HG02642 (cell line): ENCODE data around the gene PCK2.

Source experiments
- ATAC-seq: cut with Tn5 transposase; IDR thresholded peaks from one replicate; pipeline ENCODE4 v1.9.1; 2021; ENCODE audit warnings: mild to moderate bottlenecking; ENCODE audit not compliant: unreplicated experiment, poor library complexity

PCK2 gene

GRCh38 chr14:24132976-24133375 is 38.9 kb downstream of the PCK2 start:
- ATAC-seq: no peak

- no peak for ATAC-seq
Measured at GRCh38 chr14:24133735-24134134, 39.6 kb downstream of the PCK2 start.

- peak; percentile 10 for ATAC-seq
Measured at GRCh38 chr14:24135584-24135833, 41.4 kb downstream of the PCK2 start.

- peak; percentile 89 for ATAC-seq
Measured at GRCh38 chr14:24135834-24136683, 41.9 kb downstream of the PCK2 start, which contains the start of gene PSME1. Gene PSME1 (plus strand): TSS chr14:24136194. CDS start chr14:24136263, 69 bp downstream.

- no peak for ATAC-seq
Measured at GRCh38 chr14:24136684-24137528, 42.8 kb downstream of the PCK2 start.

- ATAC-seq: no peak
Measured at GRCh38 chr14:24137529-24138395, 43.7 kb downstream of the PCK2 start.

GRCh38 chr14:24138396-24139271 is 44.5 kb downstream of the PCK2 start:
- no peak for ATAC-seq

GRCh38 chr14:24139272-24139934 is 45.3 kb downstream of the PCK2 start:
- no peak for ATAC-seq

GRCh38 chr14:24141097-24141880 is 47.2 kb downstream of the PCK2 start, which contains the start of gene EMC9:
Gene EMC9 (minus strand): TSS chr14:24141591. CDS start chr14:24141304, 287 bp downstream.
- ATAC-seq: peak; percentile 89

- ATAC-seq: no peak
Measured at GRCh38 chr14:24143511-24143910, 49.4 kb downstream of the PCK2 start.

- ATAC-seq: no peak
Measured at GRCh38 chr14:24144451-24144850, 50.3 kb downstream of the PCK2 start.

- no peak for ATAC-seq
Measured at GRCh38 chr14:24145219-24145618, 51.1 kb downstream of the PCK2 start.

- ATAC-seq: no peak
Measured at GRCh38 chr14:24145690-24146452, 51.8 kb downstream of the PCK2 start.

- ATAC-seq: peak; percentile 73
Measured at GRCh38 chr14:24146453-24146977, 52.4 kb downstream of the PCK2 start, which contains the start of gene PSME2. Gene PSME2 (minus strand): TSS chr14:24146610. CDS start chr14:24146581, 29 bp downstream.

- ATAC-seq: peak; percentile 82
Measured at GRCh38 chr14:24146978-24147760, 53.1 kb downstream of the PCK2 start, which contains the start of gene RNF31. Gene RNF31 (plus strand): TSS chr14:24147498. CDS start chr14:24147699, 201 bp downstream.

- ATAC-seq: no peak
Measured at GRCh38 chr14:24147761-24148428, 53.8 kb downstream of the PCK2 start.
